ENCODE results near the gene TMEM186. TPM values are rescaled to one million over a fixed set of nuclear protein-coding genes. Genes with fewer than 3 reads are reported as not detected.

Gene TMEM186
- total RNA-seq, 1 donor from 2014 or later: 13.0 TPM

- no peak for DNase-seq
- intact Hi-C loops (cut with micrococcal nuclease): no loop called here
- no peak for ATAC-seq
Observed at GRCh38 chr16:8781797-8782196, 15.6 kb downstream of the TMEM186 start.

- ATAC-seq: no peak
- intact Hi-C loops (cut with micrococcal nuclease): no loop called here
- DNase-seq: no peak
Observed at GRCh38 chr16:8777217-8777616, 20.2 kb downstream of the TMEM186 start.

GRCh38 chr16:8776129-8776584 lies 21.3 kb downstream of the TMEM186 start:
- DNase-seq (no peak), ATAC-seq (no peak)
- intact Hi-C loops (cut with micrococcal nuclease): no loop called here

- DNase-seq: no peak
- intact Hi-C loops (cut with micrococcal nuclease): no loop called here
- no peak for ATAC-seq
Observed at GRCh38 chr16:8775359-8775758, 22.1 kb downstream of the TMEM186 start.

GRCh38 chr16:8774208-8774607 lies 23.2 kb downstream of the TMEM186 start:
- intact Hi-C loops (cut with micrococcal nuclease): no loop called here

GRCh38 chr16:8773537-8773936 lies 23.9 kb downstream of the TMEM186 start:
- DNase-seq: no peak
- intact Hi-C loops (cut with micrococcal nuclease): no loop called here
- ATAC-seq: no peak

More at GRCh38 chr16:8774208-8774607, 23.2 kb downstream of the TMEM186 start:
- DNase-seq (no peak), ATAC-seq (no peak)

GRCh38 chr16:8768692-8769091 lies 28.7 kb downstream of the TMEM186 start:
- DNase-seq: no peak
- intact Hi-C loops (cut with micrococcal nuclease): no loop called here
- no peak for ATAC-seq

GRCh38 chr16:8768283-8768682 lies 29.2 kb downstream of the TMEM186 start:
- intact Hi-C loops (cut with micrococcal nuclease): no loop called here
- no peak for ATAC-seq
- DNase-seq: no peak

GRCh38 chr16:8767176-8767575 lies 30.3 kb downstream of the TMEM186 start:
- no peak for ATAC-seq
- intact Hi-C loops (cut with micrococcal nuclease): no loop called here
- DNase-seq: no peak

- intact Hi-C loops (cut with micrococcal nuclease): no loop called here
- ATAC-seq (no peak), DNase-seq (no peak)
Observed at GRCh38 chr16:8764525-8765250, 32.8 kb downstream of the TMEM186 start.

GRCh38 chr16:8763899-8764298 lies 33.5 kb downstream of the TMEM186 start:
- ATAC-seq: no peak
- intact Hi-C loops (cut with micrococcal nuclease): no loop called here
- DNase-seq: no peak

GRCh38 chr16:8763083-8763482 lies 34.4 kb downstream of the TMEM186 start:
- DNase-seq: no peak
- intact Hi-C loops (cut with micrococcal nuclease): no loop called here
- ATAC-seq: no peak

GRCh38 chr16:8762254-8762653 lies 35.2 kb downstream of the TMEM186 start:
- intact Hi-C loops (cut with micrococcal nuclease): no loop called here
- ATAC-seq: no peak
- DNase-seq: no peak

- ATAC-seq (no peak), DNase-seq (no peak)
- intact Hi-C loops (cut with micrococcal nuclease): no loop called here
Observed at GRCh38 chr16:8761078-8761477, 36.4 kb downstream of the TMEM186 start.

GRCh38 chr16:8760021-8760420 lies 37.4 kb downstream of the TMEM186 start:
- no peak for ATAC-seq
- no peak for DNase-seq
- intact Hi-C loops (cut with micrococcal nuclease): no loop called here

- ATAC-seq (no peak), DNase-seq (no peak)
- intact Hi-C loops (cut with micrococcal nuclease): no loop called here
Observed at GRCh38 chr16:8758022-8758421, 39.4 kb downstream of the TMEM186 start.

GRCh38 chr16:8756755-8757154 lies 40.7 kb downstream of the TMEM186 start:
- DNase-seq: no peak
- ATAC-seq: no peak
- intact Hi-C loops (cut with micrococcal nuclease): no loop called here

- DNase-seq (no peak), ATAC-seq (no peak)
- intact Hi-C loops (cut with micrococcal nuclease): no loop called here
Observed at GRCh38 chr16:8753416-8754054, 43.9 kb downstream of the TMEM186 start.

GRCh38 chr16:8752706-8753105 lies 44.7 kb downstream of the TMEM186 start:
- DNase-seq (no peak), ATAC-seq (no peak)
- intact Hi-C loops (cut with micrococcal nuclease): no loop called here

- ATAC-seq: peak; percentile 79
- intact Hi-C loops (cut with micrococcal nuclease): no loop called here
- DNase-seq: no peak
Observed at GRCh38 chr16:8751481-8752311, 45.7 kb downstream of the TMEM186 start.
